GM18502 (cell line): ENCODE data around the gene MATR3.

ENCODE experiments used
- ATAC-seq: cut with Tn5 transposase; IDR thresholded peaks from one replicate; pipeline ENCODE4 v1.9.1; 2021; ENCODE audit warnings: mild to moderate bottlenecking; ENCODE audit not compliant: unreplicated experiment, poor library complexity

MATR3 gene

DNA sequence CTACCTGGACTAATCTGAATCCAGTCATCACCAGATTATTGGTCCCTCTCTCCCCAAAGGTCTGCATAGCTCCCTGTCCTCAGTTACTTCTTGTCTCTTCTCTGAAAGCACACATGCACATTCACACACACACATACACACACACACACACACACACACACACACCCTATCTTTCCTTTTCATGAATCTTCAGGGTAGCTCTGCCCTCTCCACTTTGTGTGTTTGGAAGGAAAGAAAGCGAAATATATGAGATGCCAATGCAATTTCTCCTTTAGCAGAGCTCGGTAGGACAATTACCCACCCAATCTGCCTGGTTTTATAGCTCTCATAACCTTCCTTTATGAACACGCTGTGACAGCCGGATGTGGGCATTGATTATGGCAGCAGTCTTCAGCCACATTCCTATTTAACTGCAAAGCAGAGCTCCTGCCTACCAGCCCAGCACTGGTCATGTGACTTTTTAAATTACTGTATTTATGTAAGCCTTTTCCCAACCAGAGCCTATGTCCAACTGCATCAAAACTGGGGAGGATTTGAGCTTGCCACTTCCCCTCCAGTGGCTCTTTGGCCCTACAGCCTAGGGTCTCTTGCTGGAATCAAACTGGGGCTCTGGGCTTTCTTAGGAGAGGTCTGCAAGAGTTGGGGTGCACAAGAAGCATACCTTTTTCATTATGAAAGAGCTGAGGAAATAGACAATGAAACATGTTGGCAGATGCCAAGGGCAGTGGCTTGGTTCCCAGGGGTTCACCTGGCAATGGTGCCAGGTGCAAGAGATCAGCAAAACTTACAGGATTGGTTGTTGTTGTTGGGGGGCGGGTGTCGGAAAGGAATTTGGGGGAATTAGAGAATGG is 20.8 kb upstream of the MATR3 start:
- ATAC-seq = no peak

DNA sequence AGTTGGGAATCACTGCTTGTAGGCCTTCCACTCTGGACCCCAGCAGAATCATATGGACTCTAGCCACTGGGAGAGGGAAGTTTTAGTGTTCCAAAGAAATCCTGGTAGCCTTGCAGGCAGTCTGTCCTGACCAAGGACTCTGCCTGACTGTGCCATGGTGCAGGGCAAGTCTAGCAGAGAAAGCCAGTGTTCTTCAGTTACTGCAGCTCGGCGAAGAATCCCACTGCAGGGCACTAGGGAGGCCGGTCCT is 20.3 kb upstream of the MATR3 start:
- ATAC-seq = no peak

DNA sequence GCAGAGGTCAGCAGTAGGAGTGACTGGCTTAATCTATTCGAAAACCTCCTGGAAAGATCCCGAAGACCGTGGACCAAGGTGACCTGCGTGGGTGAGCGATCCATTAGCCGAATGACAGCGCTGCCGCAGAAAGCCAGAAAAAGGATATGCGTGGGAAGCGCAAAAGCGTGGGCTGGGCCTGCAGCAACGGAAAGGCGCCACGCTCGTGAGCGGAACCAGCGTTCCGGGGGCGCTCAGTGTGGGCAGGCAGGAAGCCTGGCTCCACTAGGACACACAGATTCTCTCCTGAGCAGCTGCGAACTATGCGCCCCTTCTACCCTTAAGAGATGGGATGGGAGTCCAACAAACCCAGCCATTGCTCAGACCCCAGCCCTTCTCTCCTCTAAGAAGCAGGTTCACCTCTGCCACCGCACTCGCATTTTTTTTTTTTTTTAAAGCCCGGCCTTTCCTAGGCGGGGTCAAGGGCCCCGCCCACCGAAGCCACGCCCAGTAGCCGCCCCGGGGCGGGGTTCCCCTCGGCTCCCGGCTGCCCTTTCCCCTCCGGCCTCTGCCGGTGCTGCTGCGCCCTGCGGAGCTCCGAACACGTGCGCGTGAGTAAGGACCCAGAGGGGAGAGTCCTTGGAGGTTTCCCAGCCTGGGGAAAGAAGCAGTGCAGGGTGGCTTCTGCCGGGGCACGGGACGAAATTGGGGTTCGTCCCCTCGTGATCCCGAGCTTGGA is 19.8 kb upstream of the MATR3 start:
- peak; percentile 85 for ATAC-seq

DNA sequence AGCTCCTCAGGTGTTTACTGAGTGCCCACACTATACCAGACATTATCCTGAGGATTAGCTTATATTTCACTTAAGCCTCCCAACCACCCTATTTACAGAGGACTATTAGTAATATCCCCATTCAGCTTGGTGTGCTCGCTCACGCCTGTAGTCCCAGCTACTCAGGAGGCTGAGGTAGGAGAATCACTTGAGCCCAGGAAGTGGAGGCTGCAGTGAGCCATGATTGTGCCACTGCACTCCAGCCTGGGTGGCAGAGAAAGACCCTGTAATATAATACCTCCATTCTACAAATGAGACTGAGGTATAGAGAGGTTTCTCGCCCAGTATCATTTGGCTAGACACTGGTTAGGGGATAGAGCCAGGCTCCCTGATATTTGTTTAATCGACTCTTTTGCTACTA is 18.0 kb upstream of the MATR3 start:
- no peak for ATAC-seq

DNA sequence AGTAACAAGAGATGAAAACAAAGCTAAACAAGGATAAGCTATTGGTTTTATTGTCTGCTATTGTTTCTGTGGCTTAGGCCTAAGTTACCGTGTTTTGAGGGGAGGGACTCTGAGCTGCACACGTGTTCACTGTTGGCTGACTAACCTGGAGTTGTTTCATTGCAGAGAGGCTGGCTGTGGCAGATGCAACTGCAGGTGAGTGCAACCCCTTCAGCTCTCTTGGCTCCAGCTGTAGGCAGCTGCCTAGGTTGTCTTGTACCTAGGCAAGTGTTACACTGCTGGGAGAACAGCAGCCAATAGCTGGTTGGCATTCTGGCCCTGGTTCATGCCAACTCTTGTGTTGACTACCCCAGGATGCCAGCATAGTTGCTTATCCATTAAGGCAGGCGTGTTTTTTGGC is 17.6 kb upstream of the MATR3 start:
- ATAC-seq = no peak

DNA sequence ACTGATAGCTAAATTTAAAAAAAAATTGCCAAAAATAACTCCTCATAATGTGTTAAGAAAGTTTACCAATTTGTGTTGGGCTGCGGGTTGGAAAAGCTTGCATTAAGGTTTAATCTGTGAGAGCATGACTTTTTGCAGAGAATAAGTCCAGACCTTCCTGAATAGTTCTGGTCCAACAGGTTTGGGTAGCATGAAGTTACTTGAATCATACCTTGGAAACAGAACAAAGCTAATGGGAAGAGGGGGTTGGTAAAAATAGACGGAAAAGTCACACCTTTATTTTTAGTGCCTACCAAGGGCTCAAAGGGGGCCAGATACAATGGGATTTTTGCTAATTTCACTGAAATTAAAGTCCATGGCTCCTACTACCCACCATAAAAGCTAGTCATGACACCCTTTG is 17.1 kb upstream of the MATR3 start:
- ATAC-seq = no peak

DNA sequence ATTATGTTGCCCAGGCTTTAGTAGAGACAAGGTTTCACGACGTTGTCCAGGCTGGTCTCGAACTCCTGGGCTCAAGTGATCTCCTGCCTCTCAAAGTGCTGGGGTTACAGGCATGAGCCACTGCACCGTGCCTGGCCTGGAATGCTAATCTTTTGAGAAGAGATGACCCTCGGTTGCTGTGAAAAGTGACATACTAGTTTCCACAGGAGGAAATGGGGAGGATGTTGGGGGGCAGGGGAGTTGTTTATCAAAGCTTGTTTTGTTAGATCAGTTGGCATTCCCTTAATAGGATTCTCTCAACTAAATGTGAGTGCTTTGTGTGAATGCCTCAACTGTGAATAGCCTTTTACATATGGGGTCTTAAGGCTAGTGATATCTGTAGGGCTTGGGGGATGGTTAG is 16.4 kb upstream of the MATR3 start:
- ATAC-seq = no peak

DNA sequence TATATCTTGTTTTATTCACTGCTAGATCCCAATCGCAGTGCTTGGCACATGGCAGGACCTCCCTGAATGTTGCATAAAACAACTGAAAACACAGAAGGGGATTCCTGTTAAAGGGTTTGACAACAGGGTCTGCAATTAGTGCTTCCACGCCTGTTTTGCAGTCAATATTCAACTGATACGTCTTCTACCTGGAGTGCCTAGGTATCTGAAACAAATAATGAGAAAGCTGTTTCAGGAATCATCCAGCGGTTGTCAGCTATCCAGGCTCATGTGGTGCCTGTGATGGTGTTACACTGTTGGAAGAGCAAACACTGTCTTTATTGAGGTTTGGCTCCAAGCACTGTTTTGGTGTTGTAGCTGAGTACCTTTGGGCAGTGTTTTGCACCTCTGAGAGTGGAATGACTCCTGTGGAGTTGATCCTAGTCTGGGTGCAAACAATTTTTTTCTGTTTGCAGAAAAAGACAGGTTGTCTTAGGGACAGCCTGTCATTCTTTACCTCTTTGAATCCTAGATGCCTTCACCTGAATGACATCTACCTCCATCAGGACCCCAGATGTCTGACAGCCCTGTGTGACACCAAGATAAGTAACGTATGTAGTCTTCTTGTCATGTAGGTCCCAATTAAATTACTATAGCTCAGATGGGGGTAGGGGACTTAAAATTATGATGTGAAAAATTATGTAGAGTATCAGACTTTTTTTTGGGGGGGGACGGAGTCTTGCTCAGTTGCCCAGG is 14.8 kb upstream of the MATR3 start:
- no peak for ATAC-seq

DNA sequence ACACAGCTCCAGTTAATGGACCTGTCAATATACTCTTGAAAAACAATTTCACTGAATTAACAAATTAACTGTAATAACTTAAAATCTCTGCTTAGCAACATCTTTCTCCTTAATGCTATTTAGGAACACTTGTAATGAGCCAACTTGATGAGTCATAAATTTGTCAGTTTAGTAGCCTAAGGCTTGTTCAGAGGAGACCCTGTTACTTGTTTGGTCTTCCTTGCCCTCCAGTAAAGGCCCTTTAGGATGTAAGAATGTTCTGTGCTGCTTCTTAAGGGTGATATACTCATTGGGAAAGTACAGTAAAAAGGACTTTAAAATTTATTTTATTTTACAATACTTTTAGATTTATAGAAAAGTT is 11.4 kb upstream of the MATR3 start:
- no peak for ATAC-seq

DNA sequence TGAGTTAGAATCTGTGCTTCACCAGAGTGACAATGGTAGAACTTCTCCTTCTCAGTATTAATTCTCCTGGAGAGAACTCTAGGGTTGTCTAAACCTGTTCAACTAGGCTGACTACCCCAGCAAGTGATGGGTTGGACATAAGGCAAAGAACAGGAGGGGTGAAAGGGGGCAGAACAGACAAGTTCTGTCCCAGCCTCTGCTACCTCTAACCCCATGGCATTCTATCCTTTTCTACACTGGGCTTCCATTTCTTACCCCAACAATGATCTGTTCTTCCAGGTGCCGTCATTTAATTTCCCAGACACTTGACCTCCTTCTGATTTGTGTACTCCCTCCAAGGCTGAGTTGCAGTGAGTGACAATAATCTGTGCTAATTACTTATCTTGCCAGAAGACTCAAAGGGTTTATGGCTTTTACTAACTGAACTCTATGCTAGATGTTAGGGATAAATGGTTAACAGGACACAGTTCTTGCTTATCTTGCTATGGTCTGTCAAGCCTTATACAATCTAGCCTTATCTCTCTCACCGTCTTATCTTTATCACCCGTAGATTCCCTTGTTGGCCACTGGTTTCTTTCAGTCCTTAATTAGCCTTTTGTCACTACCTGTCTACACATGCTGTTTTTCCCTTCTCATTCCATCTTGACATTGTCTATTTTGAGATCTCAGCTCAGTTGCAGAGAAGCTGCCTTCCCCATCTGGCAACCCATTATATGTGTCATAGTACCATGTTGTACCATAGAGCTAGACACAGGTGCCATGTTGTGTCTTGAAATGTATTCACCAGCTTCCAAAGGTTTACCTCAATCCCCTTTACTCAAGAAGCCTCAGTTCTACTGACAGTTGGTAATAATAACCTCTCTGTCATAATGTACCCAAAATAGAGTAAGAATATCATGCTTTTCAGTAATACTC is 10.0 kb upstream of the MATR3 start:
- no peak for ATAC-seq

DNA sequence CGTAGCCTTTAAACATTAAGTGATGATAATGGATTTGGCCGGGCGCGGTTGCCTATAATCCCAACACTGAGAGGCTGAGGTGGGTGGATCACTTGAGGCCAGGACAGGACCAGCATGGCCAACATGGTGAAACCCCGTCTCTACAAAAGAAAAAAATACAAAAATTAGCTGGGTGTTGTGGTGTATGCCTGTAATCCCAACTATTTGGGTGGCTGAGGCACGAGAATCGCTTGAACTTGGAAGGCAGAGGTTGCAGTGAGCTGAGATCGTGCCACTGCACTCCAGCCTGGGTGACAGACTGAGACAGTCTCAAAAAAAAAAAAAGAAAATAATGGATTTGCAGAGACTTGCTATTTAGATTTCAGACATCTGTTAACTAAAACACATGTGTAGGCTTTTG is 9.2 kb upstream of the MATR3 start:
- ATAC-seq = no peak

DNA sequence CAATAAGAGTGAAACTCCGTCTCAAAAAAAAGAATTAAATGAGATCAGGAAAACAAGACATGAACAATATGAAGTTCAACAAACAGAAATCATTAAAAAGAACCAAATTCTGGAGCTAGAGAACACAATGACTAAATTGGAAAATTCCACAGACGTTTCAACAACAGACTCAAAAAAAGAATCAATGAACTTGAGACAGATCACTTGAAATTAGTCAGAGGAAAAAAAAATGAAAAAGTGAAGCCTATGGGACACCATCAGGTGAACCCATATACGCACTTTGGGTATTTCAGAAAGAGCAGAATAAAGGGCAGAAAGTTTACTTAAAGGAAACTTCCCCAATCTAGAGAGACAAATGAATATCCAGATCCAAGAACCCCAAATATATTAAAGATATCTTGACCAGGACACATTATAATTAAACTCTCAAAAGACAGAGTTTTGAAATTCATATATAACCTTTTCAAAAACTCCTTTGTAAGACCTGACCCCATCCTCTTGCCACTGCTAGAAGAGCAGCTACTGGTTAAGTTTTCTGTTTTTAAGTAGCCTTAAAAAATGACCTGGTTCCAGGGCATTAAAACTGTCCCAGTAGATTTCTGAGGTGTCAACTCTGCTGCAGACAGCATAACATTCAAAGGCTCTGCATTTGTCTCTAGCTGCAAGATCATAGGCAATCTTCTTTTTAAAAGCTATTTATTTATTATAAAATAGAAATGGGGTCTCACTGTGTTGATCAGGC is 7.7 kb upstream of the MATR3 start:
- ATAC-seq = no peak

DNA sequence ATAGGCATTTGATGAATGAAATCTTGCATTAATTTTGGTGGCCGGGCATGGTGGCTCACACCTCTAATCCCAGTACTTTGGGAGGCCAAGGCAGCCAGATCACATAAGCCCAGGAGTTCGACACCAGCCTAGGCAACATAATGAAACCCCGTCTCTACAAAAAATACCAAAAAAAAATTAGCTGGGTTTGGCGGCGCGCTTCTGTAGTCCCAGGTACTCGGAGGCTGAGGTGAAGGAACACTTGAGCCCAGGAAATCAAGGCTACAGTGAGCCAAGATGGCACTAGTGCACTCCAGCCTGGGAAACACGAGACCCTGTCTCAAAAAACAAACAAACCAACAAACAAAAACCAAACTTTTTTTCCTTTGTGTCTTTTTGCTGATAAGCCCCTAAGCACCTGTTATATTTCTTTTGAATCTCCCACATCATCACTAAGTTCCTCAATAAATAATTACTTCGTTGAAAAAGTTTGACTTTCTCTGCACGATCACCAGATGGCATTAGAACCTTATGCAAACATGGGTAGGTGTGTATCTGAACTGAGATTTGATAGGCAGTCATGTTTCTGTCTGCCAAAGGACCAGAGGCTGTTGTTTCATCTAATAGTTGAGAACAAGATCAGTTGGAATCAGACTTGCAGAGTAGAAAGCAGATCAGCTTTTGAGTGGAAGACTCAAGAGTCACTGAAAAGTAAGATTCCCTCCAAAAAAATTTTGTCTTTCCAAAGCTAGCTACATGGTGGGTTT is 5.5 kb upstream of the MATR3 start:
- ATAC-seq = no peak

DNA sequence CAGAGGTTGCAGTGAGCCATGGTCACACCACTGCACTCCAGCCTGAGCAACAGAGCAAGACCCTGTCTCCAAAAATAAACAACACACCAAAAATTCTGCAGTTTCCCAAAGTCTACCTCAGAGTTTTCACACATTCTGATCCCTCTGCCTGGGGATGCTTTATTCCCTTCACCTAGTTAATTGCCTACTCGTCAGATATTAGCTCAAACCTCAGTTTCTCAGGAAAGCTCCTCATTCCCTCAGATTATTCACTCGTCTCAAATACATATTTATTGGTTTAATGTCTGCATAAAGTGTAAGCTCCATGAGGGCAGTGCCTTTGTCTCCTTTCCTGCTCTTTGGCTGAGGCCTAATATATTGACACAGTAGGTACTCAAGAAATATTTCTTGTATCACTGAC is 2.5 kb upstream of the MATR3 start:
- ATAC-seq = no peak

DNA sequence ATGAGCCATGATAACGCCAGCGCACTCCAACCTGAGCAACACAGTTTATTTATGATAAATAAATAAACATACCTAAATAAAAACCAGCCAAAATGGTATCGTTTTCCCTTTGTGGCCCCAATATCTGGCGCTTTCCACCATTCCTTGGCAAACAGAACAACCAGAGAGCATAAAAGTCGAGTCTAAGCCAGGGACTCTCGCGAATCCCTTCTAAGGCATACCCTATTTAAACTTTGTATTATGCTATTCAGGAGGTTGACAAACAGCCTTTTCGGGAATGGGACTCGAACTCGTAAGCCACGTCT is 386 bp upstream of the MATR3 start:
- ATAC-seq = peak; percentile 7

DNA sequence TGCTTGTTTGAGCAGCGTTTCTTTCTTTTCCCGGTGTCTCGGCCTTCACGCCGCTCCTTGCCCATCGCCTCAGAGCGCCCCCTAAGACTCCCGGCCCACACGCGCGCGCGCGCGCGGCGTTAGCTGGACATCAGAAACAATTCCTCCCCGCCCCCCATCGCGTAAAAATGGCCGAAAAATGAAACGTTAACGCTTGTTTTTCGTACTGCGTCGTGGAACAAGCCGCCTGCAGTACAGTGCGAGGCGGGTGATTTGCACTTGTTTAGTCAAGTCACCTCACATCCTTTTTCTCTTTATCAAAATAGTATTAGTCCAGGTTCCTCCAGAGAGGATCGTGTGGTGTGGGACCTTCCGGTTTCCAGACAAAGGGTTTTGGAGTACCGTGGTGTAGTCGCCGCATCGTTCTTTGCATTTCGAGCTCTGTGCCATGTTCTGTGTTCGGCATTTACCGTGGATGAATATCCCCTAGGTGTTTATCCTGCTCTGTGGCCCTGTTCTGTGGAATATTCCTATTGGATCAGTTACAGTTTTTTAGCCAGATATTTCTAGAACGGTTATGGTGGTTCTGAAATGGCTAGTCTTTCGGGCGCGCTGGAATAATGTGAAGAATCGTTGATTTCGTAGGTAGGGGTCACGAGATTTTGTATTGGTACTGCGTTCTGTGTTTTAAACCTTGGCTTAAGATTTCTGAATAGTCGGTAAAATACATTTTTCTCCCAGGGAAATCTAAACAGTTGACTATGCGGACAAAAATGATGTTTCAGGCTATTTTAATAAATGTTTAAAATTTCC is 1.0 kb downstream of the MATR3 start:
- ATAC-seq = peak; percentile 34

DNA sequence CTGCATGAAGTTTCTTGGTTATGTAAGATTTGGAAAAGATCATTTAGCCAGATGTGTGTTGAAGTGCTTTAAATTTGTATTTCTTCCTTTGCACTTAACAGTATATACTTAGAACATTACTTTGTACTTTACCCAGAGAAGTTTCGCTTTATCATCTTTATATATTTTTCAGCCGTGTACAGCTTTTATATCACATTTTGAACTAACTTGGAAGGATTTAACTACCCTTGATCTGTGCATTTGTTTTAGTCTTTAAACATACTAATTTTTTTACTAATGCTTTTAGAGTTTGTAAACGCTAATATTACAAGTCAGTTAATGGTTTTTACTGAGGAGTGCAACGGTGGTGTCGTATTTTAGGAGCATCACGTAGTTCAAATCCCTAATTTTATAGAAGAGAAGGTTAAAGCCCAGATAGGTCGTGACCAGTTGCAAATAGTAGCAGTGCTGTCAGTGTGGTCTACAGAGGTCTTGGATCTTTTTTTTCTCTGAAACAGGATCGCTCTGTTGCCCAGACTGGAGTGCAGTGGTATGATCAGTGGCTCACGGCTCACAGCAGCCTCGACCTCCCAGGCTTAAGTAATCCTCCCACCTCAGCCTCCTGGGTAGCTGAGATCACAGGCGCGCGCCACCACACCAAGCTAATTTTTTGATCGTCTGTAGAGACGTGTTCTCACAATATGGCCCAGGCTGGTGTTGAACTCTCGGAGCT is 2.0 kb downstream of the MATR3 start:
- ATAC-seq = no peak

DNA sequence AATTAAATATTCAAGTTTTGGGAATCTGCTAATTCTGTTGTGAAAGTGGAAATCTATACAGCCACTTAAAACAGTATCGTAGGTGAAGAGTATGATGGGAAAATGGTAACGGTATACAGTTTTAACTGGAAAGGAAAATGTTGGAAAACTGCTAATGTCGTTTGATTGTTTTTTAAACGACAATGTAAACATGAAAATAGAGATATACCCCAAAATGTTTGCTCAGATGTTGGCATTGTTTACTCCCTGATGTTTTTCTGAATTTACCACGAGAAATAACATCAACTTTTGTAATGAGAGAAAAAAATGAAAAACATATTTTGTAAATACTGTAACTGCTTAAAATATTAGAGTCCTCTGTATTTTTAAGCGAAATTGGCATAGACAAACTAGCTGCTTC is 2.7 kb downstream of the MATR3 start:
- ATAC-seq = no peak
